PC-3 (cell line): Measurements from ENCODE around the gene GRIN3A. TPM values are rescaled to one million over a fixed set of nuclear protein-coding genes. Genes with fewer than 3 reads are reported as not detected.

Experiments used
- ATAC-seq: fragments of 200-7000 bp; cut with Tn5 transposase; 2 replicates; pipeline ENCODE4 v1.9.1; 2020; ENCODE audit warnings: mild to moderate bottlenecking, moderate library complexity
- BruUV-seq: library from RNA; stranded (reverse); fragments of 400-500 nt; replicated peaks from 2 replicates; lab custom pipeline; 2021; lab: Mats Ljungman, UMichigan
- CTCF ChIA-PET: fragments of 300-600 bp; sonication (Branson Sonifier 250); formaldehyde crosslinking; loops from one replicate; lab custom pipeline; 2022; ENCODE audit warnings: antibody characterized with exemption; lab: Charles Lee
- POLR2A ChIA-PET: fragments of 300-600 bp; sonication (Branson Sonifier 250); formaldehyde crosslinking; loops from one replicate; lab custom pipeline; 2022; ENCODE audit warnings: antibody characterized with exemption; ENCODE audit not compliant: unreplicated experiment; lab: Charles Lee
- DNase-seq: peaks from one replicate; pipeline ENCODE4 v3.0.0-alpha.2; 2015
- H2AFZ ChIP-seq: fragments of 300-600 bp; sonication (generic); 2 replicates; pipeline ENCODE4 v1.6.0; 2016; ENCODE audit warnings: antibody characterized with exemption, low read length
- H3F3A ChIP-seq: fragments of 300-600 bp; sonication (generic); one replicate; pipeline ENCODE4 v1.6.0; 2017; ENCODE audit warnings: antibody characterized with exemption, low read length, control low read depth, mild to moderate bottlenecking; ENCODE audit not compliant: unreplicated experiment
- H3K27ac ChIP-seq: fragments of 300-600 bp; sonication (generic); 2 replicates; pipeline ENCODE4 v1.5.1; 2016; ENCODE audit warnings: mild to moderate bottlenecking, low read length
- H3K27me3 ChIP-seq: fragments of 300-600 bp; sonication (generic); 2 replicates; pipeline ENCODE4 v1.6.1; 2016; ENCODE audit warnings: low read length, mixed read lengths
- H3K36me3 ChIP-seq: fragments of 300-600 bp; sonication (generic); 2 replicates; pipeline ENCODE4 v1.6.1; 2016; ENCODE audit warnings: low read depth, mixed run types, low read length, mixed read lengths
- H3K4me1 ChIP-seq: fragments of 300-600 bp; sonication (generic); 2 replicates; pipeline ENCODE4 v1.5.1; 2016; ENCODE audit warnings: low read length; ENCODE audit not compliant: insufficient read depth
- H3K4me2 ChIP-seq: fragments of 300-600 bp; sonication (generic); 2 replicates; pipeline ENCODE4 v1.6.0; 2016; ENCODE audit warnings: low read length
- H3K4me3 ChIP-seq: fragments of 300-600 bp; sonication (generic); 2 replicates; pipeline ENCODE4 v1.5.1; 2016; ENCODE audit warnings: mild to moderate bottlenecking, low read length, mixed read lengths
- H3K79me2 ChIP-seq: fragments of 300-600 bp; sonication (generic); 2 replicates; pipeline ENCODE4 v1.6.1; 2017; ENCODE audit warnings: low read length, mixed read lengths
- H3K9ac ChIP-seq: fragments of 300-600 bp; sonication (generic); 2 replicates; pipeline ENCODE4 v1.6.0; 2016; ENCODE audit warnings: mild to moderate bottlenecking, low read length
- H3K9me2 ChIP-seq: fragments of 300-600 bp; sonication (generic); replicated peaks from 2 replicates; pipeline ENCODE4 v1.6.1; 2016; ENCODE audit warnings: mixed run types, low read length, mixed read lengths
- H3K9me3 ChIP-seq: fragments of 300-600 bp; sonication (generic); 2 replicates; pipeline ENCODE4 v1.6.1; 2016; ENCODE audit warnings: low read length, mixed read lengths
- H4K20me1 ChIP-seq: fragments of 300-600 bp; sonication (generic); 2 replicates; pipeline ENCODE4 v1.6.1; 2016; ENCODE audit warnings: low read length, mixed read lengths
- EZH2 ChIP-seq: fragments of 300-600 bp; sonication (generic); IDR thresholded peaks from one replicate; pipeline ENCODE4 v1.6.1; 2017; ENCODE audit warnings: antibody characterized with exemption, mild to moderate bottlenecking, low read length; ENCODE audit not compliant: unreplicated experiment
- EZH2phosphoT487 ChIP-seq: fragments of 300-600 bp; sonication (generic); IDR thresholded peaks from 2 replicates; pipeline ENCODE4 v1.6.1; 2018; ENCODE audit warnings: mild to moderate bottlenecking, antibody characterized with exemption, low read length, borderline replicate concordance
- intact Hi-C: fragments of 100-400 bp; cut with micrococcal nuclease; formaldehyde crosslinking; loops from 2 replicates; pipeline ENCODE4 v1.9.0; 2023
- total RNA-seq: library from RNA; depleted of rRNA; stranded (reverse); fragments of >200 nt; gene quantifications from 2 replicates; pipeline ENCODE4 v1.2.3, GENCODE V29; 2014
- TF ChIP-seq, protein P1 (sequence below): fragments of 300-600 bp; sonication (generic); conservative IDR thresholded peaks from 2 replicates; pipeline ENCODE4 v1.5.1; 2017; ENCODE audit warnings: antibody characterized with exemption, low read depth, mild to moderate bottlenecking, low read length

The GRIN3A gene
- total RNA-seq, 1 experiment from 2014 or later: not detected

DNA sequence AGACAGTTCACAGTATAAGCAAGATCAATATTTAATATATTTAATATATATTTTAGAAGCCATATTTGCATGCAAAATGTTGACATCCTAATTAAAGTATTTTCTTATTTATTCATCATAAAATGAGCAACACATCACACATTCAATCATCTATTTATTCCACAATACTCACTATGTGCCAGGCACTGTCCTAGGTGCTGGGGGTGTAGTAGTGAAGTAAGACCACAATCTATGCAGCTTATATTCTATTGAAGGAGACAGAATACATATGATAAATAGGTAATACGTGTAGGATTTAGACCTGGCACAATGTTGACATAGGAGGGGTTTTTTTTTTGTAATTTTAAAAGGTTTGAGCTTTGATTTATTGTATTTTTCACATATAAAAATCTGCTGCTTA is 63.1 kb downstream of the GRIN3A start:
- no peaks in the 10 kb centered on the region for H3K79me2 ChIP-seq
- BruUV-seq: no TSS peak
- H3K4me3 ChIP-seq: no peak overlapping the region
- DNase-seq (no peak), ATAC-seq (no peak)
- H3K27me3 ChIP-seq: no peaks in the 10 kb centered on the region
- H3F3A ChIP-seq: no peaks in the 10 kb centered on the region
- H3K9ac ChIP-seq: no peak overlapping the region
- H4K20me1 ChIP-seq: no peaks in the 10 kb centered on the region
- H3K4me2 ChIP-seq: no peak overlapping the region
- intact Hi-C loops: no loop called here
- no peaks in the 10 kb centered on the region for H3K36me3 ChIP-seq
- ChIA-PET POLR2A (interaction anchor here (0.6 kb wide), 1 partner anchor 28 kb away, joined by 4 read pairs; no protein-coding TSS in a partner anchor), CTCF (no interaction called here)
- H3K9me2 ChIP-seq: no peaks in the 10 kb centered on the region
- H3K27ac ChIP-seq: no peak overlapping the region
- H3K9me3 ChIP-seq: no peaks in the 10 kb centered on the region
- no peak overlapping the region for H2AFZ ChIP-seq
- H3K4me1 ChIP-seq: no peaks in the 10 kb centered on the region
- TF ChIP-seq EZH2: no peak
- TF ChIP-seq, protein P1, sequence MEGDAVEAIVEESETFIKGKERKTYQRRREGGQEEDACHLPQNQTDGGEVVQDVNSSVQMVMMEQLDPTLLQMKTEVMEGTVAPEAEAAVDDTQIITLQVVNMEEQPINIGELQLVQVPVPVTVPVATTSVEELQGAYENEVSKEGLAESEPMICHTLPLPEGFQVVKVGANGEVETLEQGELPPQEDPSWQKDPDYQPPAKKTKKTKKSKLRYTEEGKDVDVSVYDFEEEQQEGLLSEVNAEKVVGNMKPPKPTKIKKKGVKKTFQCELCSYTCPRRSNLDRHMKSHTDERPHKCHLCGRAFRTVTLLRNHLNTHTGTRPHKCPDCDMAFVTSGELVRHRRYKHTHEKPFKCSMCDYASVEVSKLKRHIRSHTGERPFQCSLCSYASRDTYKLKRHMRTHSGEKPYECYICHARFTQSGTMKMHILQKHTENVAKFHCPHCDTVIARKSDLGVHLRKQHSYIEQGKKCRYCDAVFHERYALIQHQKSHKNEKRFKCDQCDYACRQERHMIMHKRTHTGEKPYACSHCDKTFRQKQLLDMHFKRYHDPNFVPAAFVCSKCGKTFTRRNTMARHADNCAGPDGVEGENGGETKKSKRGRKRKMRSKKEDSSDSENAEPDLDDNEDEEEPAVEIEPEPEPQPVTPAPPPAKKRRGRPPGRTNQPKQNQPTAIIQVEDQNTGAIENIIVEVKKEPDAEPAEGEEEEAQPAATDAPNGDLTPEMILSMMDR: no peak
- no peak for TF ChIP-seq EZH2phosphoT487

DNA sequence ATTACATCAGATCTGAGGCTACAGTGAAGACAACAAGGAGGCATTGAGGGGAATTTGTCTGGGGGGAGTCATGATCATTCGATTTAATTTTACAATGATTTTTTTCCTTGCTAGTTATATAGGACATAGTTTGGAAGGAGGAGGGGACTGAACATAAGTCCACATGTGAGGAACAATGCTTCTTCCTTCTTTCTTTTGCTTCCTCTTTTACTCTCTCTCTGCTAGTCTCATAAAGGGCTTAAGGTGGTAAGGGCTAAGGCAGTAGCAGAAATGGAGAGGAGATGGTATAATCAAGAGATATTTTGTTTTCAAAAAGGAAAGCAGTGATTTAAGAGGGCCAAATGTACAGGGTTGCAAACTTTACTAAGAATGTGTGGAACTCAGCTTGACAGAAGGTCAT is 64.3 kb downstream of the GRIN3A start:
- Histone ChIP-seq H3K27me3 (no peaks in the 10 kb centered on the region), H3K79me2 (no peaks in the 10 kb centered on the region), H3K9me3 (no peaks in the 10 kb centered on the region), H3K4me1 (no peaks in the 10 kb centered on the region), H3K27ac (no peak overlapping the region), H3K4me3 (no peak overlapping the region), H3F3A (no peaks in the 10 kb centered on the region), H3K36me3 (no peaks in the 10 kb centered on the region), H3K9ac (no peak overlapping the region), H2AFZ (no peak overlapping the region), H3K9me2 (no peaks in the 10 kb centered on the region), H3K4me2 (no peak overlapping the region), H4K20me1 (no peaks in the 10 kb centered on the region)
- no peak for TF ChIP-seq EZH2
- no peak for TF ChIP-seq EZH2phosphoT487
- intact Hi-C loops: no loop called here
- no TSS peak for BruUV-seq
- POLR2A ChIA-PET: no interaction called here
- ATAC-seq: no peak
- DNase-seq: no peak
- CTCF ChIA-PET: no interaction called here

DNA sequence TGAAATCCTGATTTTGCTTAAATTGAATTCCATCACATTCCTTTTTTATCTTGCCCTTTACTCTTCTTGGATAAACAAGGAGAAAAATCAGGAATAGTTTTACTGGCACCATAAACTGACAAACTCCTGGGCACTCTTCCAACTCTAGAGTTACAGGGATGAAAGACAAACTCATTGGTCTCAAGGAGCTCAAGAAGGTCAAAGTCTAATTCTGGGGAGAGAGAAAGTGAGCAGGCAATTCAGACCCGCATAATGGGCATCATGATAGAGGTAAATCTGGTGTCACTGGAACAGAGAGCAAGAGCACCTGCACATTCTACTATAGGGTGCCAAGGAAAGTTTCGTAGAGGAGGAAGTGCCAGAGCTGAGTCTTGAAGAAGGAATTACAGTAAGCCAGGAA is 64.8 kb downstream of the GRIN3A start:
- H3K9me2 ChIP-seq: no peaks in the 10 kb centered on the region
- H3K4me3 ChIP-seq: no peak overlapping the region
- no peak overlapping the region for H3K9ac ChIP-seq
- DNase-seq: no peak
- no peak overlapping the region for H3K27ac ChIP-seq
- POLR2A ChIA-PET: no interaction called here
- no peak overlapping the region for H2AFZ ChIP-seq
- ATAC-seq: no peak
- TF ChIP-seq EZH2 (no peak), EZH2phosphoT487 (no peak)
- TF ChIP-seq, protein P1: no peak
- no peaks in the 10 kb centered on the region for H4K20me1 ChIP-seq
- CTCF ChIA-PET: no interaction called here
- no peaks in the 10 kb centered on the region for H3K36me3 ChIP-seq
- intact Hi-C loops: no loop called here
- no peaks in the 10 kb centered on the region for H3K27me3 ChIP-seq
- H3K79me2 ChIP-seq: no peaks in the 10 kb centered on the region
- H3K4me2 ChIP-seq: no peak overlapping the region
- no TSS peak for BruUV-seq
- H3F3A ChIP-seq: no peaks in the 10 kb centered on the region
- no peaks in the 10 kb centered on the region for H3K9me3 ChIP-seq
- no peaks in the 10 kb centered on the region for H3K4me1 ChIP-seq
